AG09319 (cell line): Measurements from ENCODE around the gene RUNX1.

Experiments
- DNase-seq: peaks from one replicate; pipeline ENCODE4 v3.0.0-alpha.2; 2010; ENCODE audit warnings: low read depth; ENCODE audit errors: extremely low read depth
- TF ChIP-seq, protein P1 (sequence below): IDR thresholded peaks from 2 replicates; pipeline ENCODE4 v1.5.1; 2011; ENCODE audit warnings: low read depth, mild to moderate bottlenecking, inconsistent platforms, low read length, moderate library complexity

The RUNX1 gene

DNA sequence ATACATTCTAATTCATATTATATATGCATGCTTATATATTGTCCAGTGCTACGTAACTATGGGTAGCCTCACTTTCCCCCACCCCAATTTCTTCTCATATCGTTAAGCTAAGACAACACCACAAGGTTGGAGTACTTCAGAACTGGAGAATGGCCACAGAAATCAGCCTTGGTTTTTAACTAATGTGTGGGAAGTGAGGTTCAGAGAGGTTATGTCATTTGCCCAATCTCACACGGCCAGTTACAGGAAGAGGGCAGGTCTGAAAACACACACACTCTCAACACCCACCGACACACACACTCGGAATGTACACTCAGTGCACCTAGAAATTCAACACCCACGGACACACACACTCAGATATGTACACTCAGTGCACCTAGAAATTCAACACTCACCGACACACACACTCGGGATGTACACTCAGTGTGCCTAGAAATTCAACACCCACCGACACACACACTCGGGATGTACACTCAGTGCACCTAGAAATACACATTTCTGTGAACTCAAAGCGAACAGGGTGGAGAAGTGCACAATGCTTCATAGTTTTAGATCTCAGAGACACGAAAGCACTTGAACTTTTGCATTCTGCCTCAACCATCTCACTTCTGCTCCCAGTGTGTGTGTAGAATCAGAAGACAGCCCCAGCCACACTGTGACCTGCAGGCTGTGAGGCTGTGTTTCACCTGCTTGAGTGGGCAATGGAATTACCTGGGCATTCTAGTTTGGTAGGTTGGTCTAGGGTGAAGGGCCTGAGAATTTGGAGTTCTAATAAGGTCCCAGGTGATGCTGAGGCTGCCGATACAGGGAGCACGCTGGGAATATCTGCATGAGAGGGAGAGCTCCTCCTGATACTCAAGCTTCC, 209.9 kb downstream of the RUNX1 start:
- DNase-seq: no peak
- TF ChIP-seq, protein P1, sequence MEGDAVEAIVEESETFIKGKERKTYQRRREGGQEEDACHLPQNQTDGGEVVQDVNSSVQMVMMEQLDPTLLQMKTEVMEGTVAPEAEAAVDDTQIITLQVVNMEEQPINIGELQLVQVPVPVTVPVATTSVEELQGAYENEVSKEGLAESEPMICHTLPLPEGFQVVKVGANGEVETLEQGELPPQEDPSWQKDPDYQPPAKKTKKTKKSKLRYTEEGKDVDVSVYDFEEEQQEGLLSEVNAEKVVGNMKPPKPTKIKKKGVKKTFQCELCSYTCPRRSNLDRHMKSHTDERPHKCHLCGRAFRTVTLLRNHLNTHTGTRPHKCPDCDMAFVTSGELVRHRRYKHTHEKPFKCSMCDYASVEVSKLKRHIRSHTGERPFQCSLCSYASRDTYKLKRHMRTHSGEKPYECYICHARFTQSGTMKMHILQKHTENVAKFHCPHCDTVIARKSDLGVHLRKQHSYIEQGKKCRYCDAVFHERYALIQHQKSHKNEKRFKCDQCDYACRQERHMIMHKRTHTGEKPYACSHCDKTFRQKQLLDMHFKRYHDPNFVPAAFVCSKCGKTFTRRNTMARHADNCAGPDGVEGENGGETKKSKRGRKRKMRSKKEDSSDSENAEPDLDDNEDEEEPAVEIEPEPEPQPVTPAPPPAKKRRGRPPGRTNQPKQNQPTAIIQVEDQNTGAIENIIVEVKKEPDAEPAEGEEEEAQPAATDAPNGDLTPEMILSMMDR: no peak

GRCh38 chr21:34836933-34837505, 212.1 kb downstream of the RUNX1 start:
- TF ChIP-seq, protein P1: no peak
- DNase-seq: no peak

GRCh38 chr21:34836103-34836932, 212.8 kb downstream of the RUNX1 start:
- TF ChIP-seq, protein P1: no peak
- DNase-seq: peak; percentile 96

DNA sequence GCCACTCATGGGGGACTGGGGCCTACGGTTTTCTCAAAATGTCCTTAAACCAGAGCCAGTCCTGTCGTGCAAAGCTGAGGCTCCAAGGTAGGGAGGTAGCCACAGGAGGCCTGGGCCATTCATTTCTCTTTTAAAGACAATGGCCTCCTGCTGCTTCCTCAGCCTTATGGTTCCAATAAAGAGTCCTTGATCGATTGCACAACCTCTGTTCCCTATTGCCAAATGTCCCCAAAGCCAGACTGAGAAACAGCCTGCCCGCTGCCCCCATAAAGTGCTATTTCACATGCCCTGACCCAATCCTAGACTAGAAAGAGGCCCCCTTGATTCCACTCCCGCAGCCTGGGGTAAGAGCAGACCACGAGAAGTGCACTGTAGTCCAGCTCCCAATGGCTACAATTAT, 213.6 kb downstream of the RUNX1 start:
- DNase-seq: peak; percentile 52
- TF ChIP-seq, protein P1: no peak

DNA sequence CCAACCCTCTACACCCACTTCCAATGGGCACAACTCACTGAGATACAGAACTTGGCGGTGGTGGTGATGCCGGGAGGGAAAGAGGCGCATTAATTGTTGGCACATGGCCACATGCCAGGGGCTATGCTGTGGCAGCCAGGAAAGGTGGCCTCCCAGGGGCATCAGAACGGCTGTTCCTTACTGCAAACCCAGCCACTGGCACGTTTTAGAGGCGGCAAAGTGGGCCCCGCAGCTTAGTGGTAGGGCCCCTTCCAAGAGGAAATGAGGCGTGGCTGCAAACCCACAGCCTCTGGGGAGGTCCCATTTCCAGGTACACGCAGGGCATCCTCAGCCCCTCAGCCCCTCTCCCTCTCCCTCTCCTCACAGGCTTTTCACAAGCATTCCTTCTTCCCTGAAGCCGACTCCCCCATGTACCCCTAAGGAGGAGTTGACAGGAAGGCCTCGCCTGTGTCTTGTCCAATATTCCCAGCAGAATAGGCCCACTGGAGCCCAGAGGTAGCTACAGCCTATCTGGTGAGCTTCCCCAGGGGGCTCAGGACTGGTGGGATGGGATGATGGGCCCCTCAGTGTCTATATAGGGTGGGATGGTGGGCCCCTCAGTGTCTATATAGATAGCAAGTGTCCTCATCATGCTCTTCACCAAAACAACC, 214.1 kb downstream of the RUNX1 start:
- no peak for DNase-seq
- TF ChIP-seq, protein P1: no peak

DNA sequence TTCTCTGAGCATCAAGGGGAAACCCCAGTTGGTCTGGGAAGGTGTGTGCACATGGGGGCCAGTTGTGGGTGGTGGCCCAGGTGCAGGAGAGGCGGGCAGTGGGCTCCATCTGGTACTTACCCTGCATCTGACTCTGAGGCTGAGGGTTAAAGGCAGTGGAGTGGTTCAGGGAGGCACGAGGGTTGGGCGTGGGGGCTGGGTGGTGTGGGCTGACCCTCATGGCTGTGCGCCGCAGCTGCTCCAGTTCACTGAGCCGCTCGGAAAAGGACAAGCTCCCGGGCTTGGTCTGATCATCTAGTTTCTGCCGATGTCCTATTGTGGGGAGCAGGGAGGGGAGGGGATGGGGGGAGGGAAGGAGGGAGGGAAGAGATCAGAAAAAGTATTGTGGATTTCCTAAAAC, 214.8 kb downstream of the RUNX1 start:
- TF ChIP-seq, protein P1: no peak
- DNase-seq: no peak
